Panc1 (cell line): ENCODE results near the gene CDH6.

Experiments
- CTCF ChIP-seq: fragments of 450-650 bp; IDR thresholded peaks from 2 replicates; pipeline ENCODE4 v1.5.1; 2017; ENCODE audit warnings: mild to moderate bottlenecking
- POLR2AphosphoS5 ChIP-seq: IDR thresholded peaks from 2 replicates; pipeline ENCODE4 v1.6.1; 2012; ENCODE audit warnings: mild to moderate bottlenecking, low read depth, low read length, moderate library complexity
- SIN3A ChIP-seq: IDR thresholded peaks from 2 replicates; pipeline ENCODE4 v1.6.1; 2012; ENCODE audit warnings: low read depth, mild to moderate bottlenecking, low read length, moderate library complexity, borderline replicate concordance; ENCODE audit not compliant: insufficient read depth

- no peak for TF ChIP-seq CTCF
- no peak for TF ChIP-seq POLR2AphosphoS5
- TF ChIP-seq SIN3A: no peak
Observed at GRCh38 chr5:31268686-31269085, 75.2 kb downstream of the CDH6 start.
